Right lobe of liver (tissue), 6 donors: ENCODE measurements around the gene CDC42BPA. TPM values are rescaled to one million over a fixed set of nuclear protein-coding genes. Genes with fewer than 3 reads are reported as not detected.

ENCODE experiments used
- ATAC-seq, 4 donors: fragments of 200-7000 bp; cut with Tn5 transposase; one replicate each; pipeline ENCODE4 v1.9.1; 2020; ENCODE audit warnings: mild to moderate bottlenecking in 4 of 4, moderate library complexity in 4 of 4
- DNase-seq, 3 donors: peaks; one replicate each; pipeline ENCODE4 v3.0.0-alpha.2; 2020
- H3K27ac ChIP-seq, 3 donors: fragments of 200-600 bp; one replicate each; pipeline ENCODE4 v1.8.0; 2022
- H3K27me3 ChIP-seq, 2 donors: fragments of 200-600 bp; one replicate each; pipeline ENCODE4 v1.8.0; 2022
- H3K36me3 ChIP-seq, 4 donors: fragments of 200-600 bp; sonication (generic) in 1 of 4; one replicate each; pipeline versions ENCODE4 v1.5.1 to v1.8.0; 2017 to 2022; ENCODE audit warnings: control low read depth in 1 of 4
- H3K4me1 ChIP-seq, 4 donors: fragments of 200-600 bp; sonication (generic) in 1 of 4; one replicate each; pipeline versions ENCODE4 v1.5.1 to v1.8.0; 2017 to 2022; ENCODE audit warnings: control low read depth in 1 of 4
- H3K4me3 ChIP-seq, 3 donors: fragments of 200-600 bp; one replicate each; pipeline ENCODE4 v1.8.0; 2022
- H3K9me3 ChIP-seq, 4 donors: fragments of 200-600 bp; sonication (generic) in 1 of 4; one replicate each; pipeline versions ENCODE4 v1.5.1 to v1.8.0; 2017 to 2022; ENCODE audit warnings: control low read depth in 1 of 4
- CTCF ChIP-seq, 4 donors: fragments of 200-600 bp in 3 of 4; fragments of 450-650 bp in 1 of 4; IDR thresholded peaks; one replicate each; pipeline versions ENCODE4 v1.5.1 to v1.8.0; 2016 to 2022; ENCODE audit warnings: antibody characterized with exemption in 4 of 4, mild to moderate bottlenecking in 2 of 4
- POLR2A ChIP-seq: fragments of 450-650 bp; IDR thresholded peaks from one replicate; pipeline ENCODE4 v1.6.1; 2017; ENCODE audit warnings: antibody characterized with exemption, mild to moderate bottlenecking
- WGBS: methylation state at CpG from one replicate; pipeline ENCODE4 v1.1.6; 2018; ENCODE audit warnings: low coverage, low lambda C conversion rate; ENCODE audit not compliant: insufficient coverage; ENCODE audit errors: missing lambda C conversion rate; 5-methylcytosine and 5-hydroxymethylcytosine counted together
- intact Hi-C, 2 donors: fragments of 100-400 bp; cut with DNase I; formaldehyde crosslinking; loops; one replicate each; pipeline versions ENCODE4 v1.11.2 to v1.14.1; 2022
- total RNA-seq, 6 experiments: library from RNA; depleted of rRNA in 2 of 6; stranded (reverse); fragments of >200 nt in 2 of 6; fragmentation: NEBNext Ultra II Directional in 3 of 6; extraction: Animal tissue kit (Norgen Biotek cat#: 25700) in 3 of 6; gene quantifications; one replicate each; pipeline versions ENCODE4 v1.1.0 to v1.2.4, GENCODE V29; 2016 to 2023
- donor health status: DM: no; HTN: yes; CAD: no.
- donor health status: DM: no; HTN: no; CAD: no.
- donor health status: DM: no; HTN: no; CAD: no.
- donor health status: DM: no; HTN: yes; CAD: no.
- donor health status: DM: no; HTN: yes; CAD: no.

The CDC42BPA gene
- total RNA-seq, 6 experiments from 2014 or later, result 11.4 to 35.0 (median 22.2) TPM

- H3K4me3 ChIP-seq, result no peak overlapping the region
- no peaks in the 10 kb centered on the region for H3K9me3 ChIP-seq
- DNase-seq (no peak), ATAC-seq (peak in 1 of 4 donors; percentile 17)
- no peaks in the 10 kb centered on the region for H3K36me3 ChIP-seq
- no peaks in the 10 kb centered on the region for H3K27me3 ChIP-seq
- WGBS, result 67% methylated on average over 6 of the region's 6 CpGs
- TF ChIP-seq POLR2A (no peak), CTCF (IDR thresholded peaks at IDR 0.05) (no peak)
- H3K27ac ChIP-seq, result no peak overlapping the region
- intact Hi-C loops, result no loop called here
- H3K4me1 ChIP-seq, result no peaks in the 10 kb centered on the region
These were observed 99.3 kb downstream of the CDC42BPA start for GRCh38 chr1:227218870-227219573.

GRCh38 chr1:227215863-227216510 is 102.3 kb downstream of the CDC42BPA start:
- Histone ChIP-seq H3K27me3 (no peaks in the 10 kb centered on the region), H3K4me1 (no peaks in the 10 kb centered on the region), H3K27ac (no peak overlapping the region), H3K9me3 (no peaks in the 10 kb centered on the region), H3K36me3 (no peaks in the 10 kb centered on the region), H3K4me3 (no peak overlapping the region)
- ATAC-seq (no peak), DNase-seq (no peak)
- intact Hi-C loops, result no loop called here
- 90% methylated on average over 2 of the region's 2 CpGs for WGBS
- no peak for TF ChIP-seq POLR2A

- no peak for TF ChIP-seq CTCF (IDR thresholded peaks at IDR 0.05)
- TF ChIP-seq POLR2A, result no peak
- H3K4me1 ChIP-seq, result no peaks in the 10 kb centered on the region
- no peaks in the 10 kb centered on the region for H3K27me3 ChIP-seq
- H3K36me3 ChIP-seq, result no peaks in the 10 kb centered on the region
- no peak for ATAC-seq
- H3K27ac ChIP-seq, result no peak overlapping the region
- 90% methylated on average over 3 of the region's 3 CpGs for WGBS
- intact Hi-C loops, result no loop called here
- no peak for DNase-seq
- H3K4me3 ChIP-seq, result no peak overlapping the region
- no peaks in the 10 kb centered on the region for H3K9me3 ChIP-seq
These were observed 104.1 kb downstream of the CDC42BPA start for GRCh38 chr1:227214207-227214606.

- TF ChIP-seq CTCF (IDR thresholded peaks at IDR 0.05) (no peak), POLR2A (no peak)
- intact Hi-C loops, result no loop called here
- 68% methylated on average over 4 of the region's 4 CpGs for WGBS
- Histone ChIP-seq H3K27ac (no peak overlapping the region), H3K9me3 (no peaks in the 10 kb centered on the region), H3K4me3 (no peak overlapping the region), H3K36me3 (no peaks in the 10 kb centered on the region), H3K27me3 (no peaks in the 10 kb centered on the region), H3K4me1 (no peaks in the 10 kb centered on the region)
- no peak for DNase-seq
- ATAC-seq, result no peak
These were observed 104.9 kb downstream of the CDC42BPA start for GRCh38 chr1:227213426-227213825.

GRCh38 chr1:227212164-227212563 is 106.1 kb downstream of the CDC42BPA start:
- no peak for ATAC-seq
- Histone ChIP-seq H3K9me3 (no peaks in the 10 kb centered on the region), H3K4me3 (no peak overlapping the region), H3K36me3 (no peaks in the 10 kb centered on the region), H3K27me3 (no peaks in the 10 kb centered on the region), H3K27ac (no peak overlapping the region), H3K4me1 (no peaks in the 10 kb centered on the region)
- DNase-seq, result no peak
- WGBS, result 96% methylated on average over 3 of the region's 3 CpGs
- intact Hi-C loops, result no loop called here
- no peak for TF ChIP-seq CTCF (IDR thresholded peaks at IDR 0.05)
- no peak for TF ChIP-seq POLR2A
